Measurements from ENCODE around the gene MDGA2.
"Not testable (repeated sequence)": the region's sequence is repeated elsewhere in the genome, so short reads cannot be mapped to it uniquely, and the experiment has no call there.

GRCh38 chr14:47281761-47282160 lies 393.6 kb downstream of the MDGA2 start:
- TF ChIP-seq MXI1 (IDR thresholded peaks at IDR 0.05; ENCODE audit: borderline replicate concordance, low read depth, low read length); RFX5 (IDR thresholded peaks at IDR 0.05; ENCODE audit: low read depth, low read length); MAZ (IDR thresholded peaks at IDR 0.05; ENCODE audit: borderline replicate concordance, low read depth, low read length); CTCF (conservative IDR thresholded peaks at IDR 0.05; ENCODE audit: low read depth, low read length); POLR2A (IDR thresholded peaks at IDR 0.05; ENCODE audit: low read depth, low read length); RAD21 (IDR thresholded peaks at IDR 0.05; ENCODE audit: low read length): not testable (repeated sequence)

All from IMR-90 (cell line).